HG02840 (cell line): Measurements from ENCODE around the gene NEGR1.
"Not testable (repeated sequence)": the region's sequence is repeated elsewhere in the genome, so short reads cannot be mapped to it uniquely, and the experiment has no call there.

Experiments used
- ATAC-seq: cut with Tn5 transposase; IDR thresholded peaks from one replicate; pipeline ENCODE4 v1.9.1; 2021; ENCODE audit warnings: mild to moderate bottlenecking, moderate library complexity, moderate number of reproducible peaks; ENCODE audit not compliant: unreplicated experiment, low FRiP score

Gene NEGR1

DNA sequence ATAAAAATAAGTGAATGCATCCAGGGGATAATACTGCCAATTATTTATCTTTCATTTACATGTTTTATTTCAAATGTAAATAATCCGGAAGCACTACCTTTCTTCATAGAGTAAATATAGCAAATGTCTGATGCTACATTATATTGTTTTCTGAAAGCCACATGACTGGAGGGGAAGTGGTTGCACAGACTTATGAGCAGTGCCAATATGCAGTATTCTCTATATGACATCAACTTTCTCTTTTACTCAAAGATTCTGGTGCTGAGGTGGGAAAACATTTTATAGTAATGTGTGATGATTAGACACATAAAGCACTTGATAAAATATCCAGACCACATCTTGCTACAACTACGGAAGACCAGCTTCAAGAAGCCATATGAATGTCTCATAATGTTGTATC is 314.7 kb downstream of the NEGR1 start:
- no peak for ATAC-seq

DNA sequence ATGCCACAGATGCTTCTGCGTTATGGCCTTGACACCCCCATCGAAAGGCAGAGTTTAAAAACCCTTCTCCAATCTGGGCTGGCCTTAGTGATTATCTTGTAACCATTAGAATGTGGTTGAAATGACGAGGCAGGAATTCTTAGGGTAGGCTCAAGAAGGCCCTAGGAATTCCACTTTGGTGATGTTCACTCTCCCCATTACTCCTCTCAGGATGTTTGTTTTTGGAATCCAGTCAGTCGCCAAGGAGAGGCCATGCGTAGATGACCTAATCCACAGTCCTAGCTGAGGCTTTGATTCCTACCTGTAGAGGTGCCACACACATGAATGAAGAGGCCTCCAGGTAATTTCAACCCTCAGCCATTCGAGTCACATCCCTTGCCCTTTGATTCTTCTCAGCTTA is 318.2 kb downstream of the NEGR1 start:
- no peak for ATAC-seq

DNA sequence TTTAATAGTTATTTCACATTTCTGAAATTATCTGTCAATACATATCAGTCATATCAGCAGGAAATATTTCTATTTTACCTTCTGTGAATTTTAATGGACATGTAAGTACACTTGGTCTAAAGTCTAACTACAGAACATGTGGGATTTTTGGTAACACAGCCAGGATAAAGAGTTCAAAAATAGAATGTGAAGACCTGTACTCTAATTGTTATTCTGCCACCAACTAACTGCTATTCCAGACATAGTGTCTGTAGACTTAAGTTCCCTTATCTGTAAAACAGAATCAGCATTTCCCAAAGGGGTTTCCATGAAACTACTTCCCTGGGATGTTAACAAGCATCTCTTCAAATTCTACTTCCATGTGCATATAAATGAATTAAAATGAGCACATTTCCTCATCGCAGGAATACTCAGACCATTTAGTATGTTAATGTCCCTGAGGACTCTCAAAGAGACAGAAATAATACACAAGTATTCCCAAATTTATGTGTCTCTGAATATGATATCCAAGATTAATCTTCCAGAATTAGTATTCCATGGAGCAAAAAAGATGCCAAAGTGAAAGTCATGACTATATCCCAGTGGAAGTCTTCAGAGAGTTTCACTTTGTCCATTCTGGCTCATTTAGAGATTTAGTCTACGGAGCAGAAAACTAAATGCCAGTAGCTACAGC is 325.6 kb downstream of the NEGR1 start:
- no peak for ATAC-seq

DNA sequence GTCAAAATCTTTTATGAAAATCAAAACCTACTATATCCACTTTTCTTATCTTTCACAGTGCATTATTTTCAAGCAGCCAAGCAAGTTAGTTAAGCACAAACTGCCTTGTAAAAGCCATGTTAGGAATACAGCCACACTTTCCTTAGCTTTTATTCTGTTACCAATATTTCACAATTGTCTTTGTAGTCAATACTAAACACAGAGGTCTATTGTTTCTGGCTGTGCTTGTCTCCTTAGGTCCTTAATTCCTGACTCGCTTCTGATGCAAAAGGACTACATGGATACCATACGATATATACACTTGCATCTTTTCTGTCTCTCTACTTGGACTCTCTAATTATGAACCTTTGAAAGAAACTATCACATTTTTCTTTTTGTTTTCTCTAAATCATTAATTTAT is 331.8 kb downstream of the NEGR1 start:
- ATAC-seq: no peak

DNA sequence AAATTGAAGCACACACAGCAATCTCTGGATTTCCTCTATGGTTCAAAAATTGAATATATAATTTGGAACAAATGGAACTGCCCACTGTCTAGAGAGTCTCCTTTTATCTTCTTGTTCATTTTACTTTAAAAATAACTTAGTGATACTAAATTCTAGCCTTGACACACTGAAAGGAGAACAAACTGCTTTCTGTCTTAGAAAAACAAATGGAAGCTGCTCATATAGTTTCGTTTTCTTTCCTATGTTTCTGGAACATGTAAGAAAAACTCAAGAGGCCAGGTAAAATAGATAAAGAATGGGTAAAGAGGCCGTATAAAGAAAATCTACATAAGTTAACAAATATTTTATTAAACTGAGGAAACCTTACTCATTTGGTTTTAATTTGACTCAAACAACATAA is 332.7 kb downstream of the NEGR1 start:
- ATAC-seq: no peak

DNA sequence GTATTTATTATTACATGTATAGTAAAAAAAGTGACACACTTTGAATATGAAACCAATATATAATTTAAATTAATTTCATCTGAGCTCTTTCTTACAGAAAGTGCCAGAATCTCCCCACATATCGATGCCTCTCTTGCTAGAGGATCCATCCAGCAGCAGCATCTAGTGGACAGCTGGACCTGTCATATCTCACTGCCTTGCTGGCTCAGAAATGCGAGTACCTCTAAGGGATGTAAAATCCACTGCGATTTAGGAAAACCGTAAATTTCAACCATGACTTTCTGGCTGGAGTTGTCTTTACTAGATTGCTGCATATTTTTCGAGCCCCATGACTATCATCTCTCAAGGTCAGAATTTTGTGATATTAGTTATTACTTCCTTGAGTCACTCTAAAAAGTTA is 333.8 kb downstream of the NEGR1 start:
- ATAC-seq: no peak

DNA sequence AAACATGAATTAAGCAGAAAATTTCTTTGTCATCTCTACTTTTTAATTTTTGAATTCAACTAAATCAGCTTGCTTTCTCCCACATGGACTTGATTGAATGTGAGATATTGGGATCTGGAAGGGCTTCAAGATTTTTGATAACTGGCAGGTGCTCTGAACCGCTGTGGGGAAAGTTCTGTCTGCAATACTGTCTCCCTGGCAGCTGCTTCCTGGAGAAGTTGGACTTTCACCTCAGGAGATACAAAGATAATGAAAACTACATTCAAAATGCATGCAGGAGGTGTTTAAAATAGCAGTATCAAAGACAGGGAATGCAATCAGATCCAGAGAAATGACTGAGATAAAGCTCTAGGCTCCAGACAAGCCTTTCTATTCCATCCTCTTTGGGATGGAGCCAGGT is 338.3 kb downstream of the NEGR1 start:
- ATAC-seq: no peak

DNA sequence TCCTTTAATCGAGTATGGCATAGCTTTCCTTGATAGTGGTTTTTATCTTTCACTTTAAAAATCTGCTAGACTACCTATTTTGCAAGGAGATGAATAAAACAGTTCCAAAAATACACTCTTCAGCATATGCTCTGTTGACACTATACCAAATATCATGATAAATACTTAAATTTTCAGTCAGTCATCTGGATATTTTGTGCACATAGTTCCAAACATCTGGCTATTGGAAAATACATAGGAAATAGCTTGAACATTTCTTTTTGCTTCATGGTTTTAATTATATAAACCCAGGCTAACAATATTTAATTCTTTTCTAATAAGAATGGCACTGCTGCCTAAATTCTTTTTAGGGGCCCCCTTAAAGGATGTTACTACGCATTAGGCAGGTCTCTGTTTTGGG is 342.1 kb downstream of the NEGR1 start:
- no peak for ATAC-seq

DNA sequence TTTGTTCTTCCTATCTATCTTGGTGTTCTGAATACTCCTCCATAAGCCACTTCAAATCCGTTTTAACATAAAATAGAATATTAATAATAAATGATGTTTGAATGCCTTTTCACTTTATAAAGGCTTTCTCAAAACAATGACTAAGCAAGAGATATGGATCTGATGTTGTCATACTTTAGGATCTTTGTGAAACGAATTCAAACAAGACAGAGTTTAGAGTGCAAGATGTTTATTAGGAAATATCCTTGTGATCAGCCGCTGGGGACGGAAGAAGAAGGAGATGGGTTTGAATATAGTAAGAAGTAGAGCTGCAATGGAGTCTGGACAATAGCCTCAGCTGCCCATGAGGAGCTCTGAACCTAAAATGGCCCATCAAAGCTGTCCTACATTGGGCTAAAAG is 351.8 kb downstream of the NEGR1 start:
- ATAC-seq: no peak

DNA sequence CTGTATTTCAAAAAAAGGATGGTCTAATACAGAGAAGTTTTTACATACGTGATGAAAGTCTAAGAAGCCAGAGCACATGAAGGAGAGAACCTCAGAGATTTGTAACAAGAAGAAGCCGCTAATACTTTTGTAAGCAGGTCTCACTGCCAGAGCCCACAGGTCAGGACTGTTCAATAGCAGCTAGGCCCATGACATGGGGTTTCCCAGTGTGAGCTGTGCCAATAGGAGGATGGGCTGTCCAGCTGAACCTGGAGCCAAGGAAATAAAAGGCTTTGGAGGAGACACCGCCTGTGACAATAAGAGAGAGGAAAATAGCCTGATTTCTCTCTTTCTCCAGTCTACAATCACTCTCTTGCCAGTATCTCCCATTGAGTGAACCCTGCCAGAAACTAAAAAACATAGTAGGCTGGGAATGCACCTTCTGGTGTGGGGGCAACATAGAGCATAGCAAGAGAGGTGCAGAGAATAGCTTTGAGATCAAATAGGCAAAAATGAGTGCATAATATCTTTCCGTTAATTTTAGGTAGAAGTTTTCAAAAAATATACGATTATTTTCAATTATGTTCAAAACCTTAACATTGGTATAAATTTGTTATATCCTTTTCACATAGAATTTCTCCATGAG is 360.3 kb downstream of the NEGR1 start:
- ATAC-seq: no peak

DNA sequence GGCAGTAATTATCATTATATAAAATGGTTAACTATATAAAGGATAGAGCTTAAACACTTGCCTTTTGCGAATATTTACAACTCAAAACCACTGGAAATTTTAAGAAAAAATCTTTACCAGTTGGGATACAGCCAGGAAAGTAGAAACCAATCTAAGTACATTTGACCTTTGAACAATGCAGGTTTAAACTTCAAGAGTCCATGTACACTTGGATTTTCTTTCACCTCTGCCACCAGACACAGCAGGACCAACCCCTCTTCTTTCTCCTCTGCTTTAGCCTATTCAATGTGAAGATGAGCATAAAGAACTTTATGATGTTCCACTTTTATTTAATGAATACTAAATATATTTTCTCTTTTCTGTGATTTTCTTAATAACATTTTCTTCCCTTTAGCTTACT is 361.1 kb downstream of the NEGR1 start:
- no peak for ATAC-seq

DNA sequence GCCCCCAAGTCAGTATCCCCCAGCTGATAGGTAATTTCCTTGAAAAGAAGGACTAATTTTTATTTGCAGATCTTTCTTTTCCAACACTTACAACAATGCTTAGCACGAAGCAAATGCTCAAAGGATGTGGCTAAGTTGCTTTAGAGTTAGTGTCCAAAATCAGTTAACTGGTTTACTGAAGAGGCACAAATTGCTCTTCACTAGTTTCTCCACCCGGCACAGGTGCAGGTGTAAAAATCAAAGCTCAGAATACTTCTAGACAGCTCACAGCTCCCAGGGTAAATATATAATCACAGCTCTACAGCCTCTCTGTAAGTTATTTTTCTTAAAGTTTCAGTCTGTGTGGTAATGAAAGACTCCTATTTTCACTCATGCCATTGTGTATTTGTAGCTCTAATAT is 361.8 kb downstream of the NEGR1 start:
- ATAC-seq: no peak

DNA sequence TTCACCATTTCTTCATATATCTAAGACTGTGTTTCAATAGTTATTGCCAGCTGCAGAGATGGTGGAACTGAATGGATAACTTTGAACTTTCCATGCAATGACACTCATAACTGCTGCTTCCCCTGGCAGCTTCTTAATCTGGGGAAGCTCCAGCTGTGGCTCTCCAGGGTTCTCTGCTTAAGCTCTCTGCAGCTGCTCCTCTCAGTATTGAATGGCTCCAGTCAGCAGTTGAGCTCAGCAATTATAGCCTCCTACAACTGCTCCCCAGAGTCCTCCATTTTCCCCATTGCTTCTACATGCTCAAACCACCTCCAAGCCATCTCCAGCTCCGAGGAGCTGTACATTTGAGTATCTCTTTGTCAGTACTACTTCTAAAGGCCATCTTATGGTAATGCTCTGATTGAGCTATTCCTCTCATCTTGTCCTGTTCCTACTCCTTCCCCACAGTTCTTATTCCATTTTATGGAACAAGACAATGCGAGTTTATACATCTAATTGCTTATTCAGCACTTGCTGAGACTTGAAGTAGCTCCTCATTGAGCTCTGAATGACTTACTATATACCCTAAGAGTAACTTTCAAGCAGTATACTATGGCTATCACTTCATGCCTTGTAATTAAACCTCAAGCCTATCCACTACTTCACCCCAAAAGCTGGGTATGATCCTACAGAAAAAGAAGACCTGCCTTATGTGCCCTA is 362.4 kb downstream of the NEGR1 start:
- no peak for ATAC-seq

DNA sequence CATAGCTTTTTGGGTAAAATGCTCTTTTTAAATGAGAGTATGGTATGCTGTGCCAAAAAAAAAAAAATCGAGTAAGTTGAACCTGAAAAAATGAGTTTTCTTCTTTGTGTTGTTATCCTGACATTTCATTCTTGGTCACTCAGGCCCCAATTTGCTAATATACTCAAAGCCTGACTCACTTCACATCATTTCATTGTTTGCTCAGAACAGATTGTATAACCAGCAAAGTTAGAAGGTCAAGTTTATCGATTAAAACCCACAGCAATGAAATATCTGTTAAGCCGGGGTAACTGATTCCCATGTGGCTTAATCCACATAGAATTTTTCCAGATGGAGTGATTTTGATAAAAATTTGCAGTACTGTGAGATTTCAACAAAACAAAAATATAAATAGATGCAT is 363.7 kb downstream of the NEGR1 start:
- no peak for ATAC-seq

DNA sequence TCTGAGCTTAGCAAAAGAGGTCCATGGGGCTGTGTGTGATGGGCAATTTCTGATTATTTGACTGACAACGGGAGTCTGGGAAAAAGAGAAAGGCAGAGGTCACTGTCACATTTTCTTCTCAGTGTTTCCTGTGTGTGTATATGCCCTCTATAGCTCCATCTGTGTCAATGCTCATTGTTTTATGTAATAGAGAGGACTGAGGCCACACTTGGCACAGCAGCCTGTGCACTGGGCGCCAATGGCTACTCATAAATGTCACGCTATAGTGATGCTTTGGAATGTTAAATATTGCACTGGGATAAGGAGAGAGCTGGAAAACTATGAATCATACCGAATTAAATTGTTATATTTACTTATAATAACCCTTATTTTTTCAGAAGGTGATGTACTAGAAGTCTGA is 365.4 kb downstream of the NEGR1 start:
- ATAC-seq: no peak

DNA sequence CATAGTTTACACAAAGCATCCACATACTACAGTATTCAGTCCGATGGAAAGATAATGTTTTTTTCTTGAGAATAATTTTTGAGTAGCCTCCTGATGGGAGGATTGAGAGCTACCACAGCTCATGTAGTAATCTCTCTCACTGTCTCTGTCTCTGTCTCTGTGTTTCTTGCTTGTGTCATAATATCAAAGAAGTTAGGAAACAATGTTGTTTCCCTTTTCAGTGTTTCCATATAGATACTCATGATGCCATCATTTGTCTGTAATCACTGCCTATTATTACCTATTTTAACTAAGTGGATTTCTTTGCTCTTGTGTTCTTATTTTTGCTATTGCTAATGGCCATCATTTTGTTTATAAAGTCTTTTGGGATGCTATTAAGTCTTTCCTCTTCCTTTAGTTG is 367.7 kb downstream of the NEGR1 start:
- ATAC-seq: no peak

DNA sequence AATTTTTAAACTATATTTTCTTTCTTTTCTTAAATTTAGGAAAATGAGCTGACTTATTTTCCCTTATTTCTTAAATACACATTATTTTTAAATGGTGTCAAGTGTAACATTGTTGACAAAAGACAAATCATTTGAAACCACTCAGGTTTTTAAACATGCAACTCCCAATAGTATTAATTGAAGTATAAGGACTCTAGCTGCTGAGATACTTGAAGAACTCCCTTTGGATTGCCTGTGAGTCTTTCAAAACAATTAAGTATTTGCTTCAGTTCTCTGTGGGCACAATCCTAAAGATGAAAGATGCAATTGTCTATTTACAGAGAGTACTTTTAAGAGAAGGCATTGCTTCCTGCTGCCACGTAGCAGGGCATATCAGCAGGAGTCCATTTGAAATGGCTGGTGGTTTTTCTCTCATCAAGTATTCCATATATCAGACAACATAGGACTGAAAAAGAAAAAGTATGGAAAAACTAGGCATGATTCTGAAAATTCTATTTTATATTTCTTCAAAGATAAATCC is 373.4 kb downstream of the NEGR1 start:
- no peak for ATAC-seq

DNA sequence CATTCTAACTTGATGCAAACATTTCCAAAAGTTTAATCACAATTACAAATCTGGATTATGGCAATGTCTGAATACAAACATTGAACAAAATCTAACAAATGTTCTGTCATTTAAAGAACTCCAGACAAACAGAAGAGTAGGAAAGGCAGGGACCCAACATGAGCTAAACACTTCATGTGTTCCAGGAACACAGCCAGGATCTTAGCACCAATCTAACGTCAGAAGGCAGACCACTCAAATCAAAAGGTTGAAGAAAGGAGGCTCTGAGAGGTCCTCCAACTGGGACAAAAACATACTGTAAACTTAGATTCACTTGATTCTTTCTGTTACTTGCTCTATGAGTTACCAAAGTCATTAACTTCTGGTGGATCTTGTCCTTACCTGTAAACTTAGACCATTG is 374.0 kb downstream of the NEGR1 start:
- no peak for ATAC-seq

DNA sequence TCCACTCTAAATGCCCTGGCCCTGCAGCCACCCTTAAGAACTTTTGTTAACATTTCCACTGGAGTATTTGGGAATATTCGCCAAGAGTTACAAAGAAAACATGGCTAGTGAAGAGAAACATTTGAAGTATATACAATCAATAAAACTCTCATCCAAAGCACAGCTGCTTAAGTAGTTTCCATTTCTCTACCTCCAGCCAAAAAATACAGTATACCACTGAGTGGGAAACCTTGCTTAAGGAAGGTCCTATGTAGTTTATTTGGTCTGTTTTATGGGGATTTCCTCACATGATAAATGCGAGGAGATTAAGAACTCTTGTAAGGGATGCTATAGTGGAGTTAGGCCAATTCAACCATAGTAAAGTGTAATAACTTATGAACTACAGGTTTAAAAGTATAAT is 382.5 kb downstream of the NEGR1 start:
- no peak for ATAC-seq

DNA sequence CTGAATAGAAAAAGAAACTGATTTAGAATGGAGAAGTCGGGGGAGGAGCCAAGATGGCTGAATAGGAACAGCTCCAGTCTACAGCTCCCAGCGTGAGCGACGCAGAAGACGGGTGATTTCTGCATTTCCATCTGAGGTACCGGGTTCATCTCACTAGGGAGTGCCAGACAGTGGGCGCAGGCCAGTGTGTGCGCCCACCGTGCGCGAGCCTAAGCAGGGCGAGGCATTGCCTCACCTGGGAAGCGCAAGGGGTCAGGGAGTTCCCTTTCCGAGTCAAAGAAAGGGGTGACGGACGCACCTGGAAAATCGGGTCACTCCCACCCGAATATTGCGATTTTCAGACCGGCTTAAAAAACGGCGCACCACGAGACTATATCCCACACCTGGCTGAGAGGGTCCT is 394.2 kb downstream of the NEGR1 start:
- not testable (repeated sequence) for ATAC-seq

DNA sequence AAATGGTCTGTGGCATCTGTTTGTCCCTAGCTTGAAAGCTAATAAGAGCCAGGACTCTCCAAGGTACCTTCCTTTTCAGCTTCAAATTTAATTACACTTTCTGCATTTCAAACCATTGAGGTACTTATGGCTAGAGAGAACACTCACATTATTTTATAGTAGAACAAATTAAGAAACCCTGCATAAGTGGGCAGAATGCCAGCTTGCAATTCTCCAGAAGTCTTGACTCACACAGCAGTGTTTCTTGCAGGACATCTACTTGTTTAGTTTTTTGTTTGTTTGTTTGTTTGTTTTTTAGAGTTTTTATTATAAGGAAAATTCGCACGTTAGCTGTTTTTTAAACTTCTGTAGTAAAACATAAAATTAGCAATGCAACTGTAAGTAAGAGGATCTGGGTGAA is 397.2 kb downstream of the NEGR1 start:
- no peak for ATAC-seq

DNA sequence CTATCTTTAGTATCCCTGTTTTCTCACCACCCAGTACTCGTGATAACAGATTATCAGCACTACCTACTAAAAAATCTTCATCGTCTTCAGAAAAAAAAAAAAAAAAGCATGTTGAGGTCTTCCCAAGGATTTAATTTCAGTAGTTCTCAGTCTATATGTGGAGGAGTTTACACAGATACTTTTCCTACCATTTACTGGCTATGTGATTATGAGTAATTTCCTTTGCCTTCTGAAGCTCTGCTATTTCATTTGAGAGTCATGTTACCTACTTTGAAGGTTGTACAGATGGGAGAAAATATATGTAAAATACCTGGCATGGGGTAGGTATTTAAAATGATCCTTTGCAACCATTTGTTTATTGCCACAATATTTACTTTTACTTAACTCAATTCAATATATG is 399.7 kb downstream of the NEGR1 start:
- no peak for ATAC-seq
